ENCODE results near the gene CWC22.
A peak's percentile ranks its signal among the peaks of the same experiment; 100 is the strongest.

DNA sequence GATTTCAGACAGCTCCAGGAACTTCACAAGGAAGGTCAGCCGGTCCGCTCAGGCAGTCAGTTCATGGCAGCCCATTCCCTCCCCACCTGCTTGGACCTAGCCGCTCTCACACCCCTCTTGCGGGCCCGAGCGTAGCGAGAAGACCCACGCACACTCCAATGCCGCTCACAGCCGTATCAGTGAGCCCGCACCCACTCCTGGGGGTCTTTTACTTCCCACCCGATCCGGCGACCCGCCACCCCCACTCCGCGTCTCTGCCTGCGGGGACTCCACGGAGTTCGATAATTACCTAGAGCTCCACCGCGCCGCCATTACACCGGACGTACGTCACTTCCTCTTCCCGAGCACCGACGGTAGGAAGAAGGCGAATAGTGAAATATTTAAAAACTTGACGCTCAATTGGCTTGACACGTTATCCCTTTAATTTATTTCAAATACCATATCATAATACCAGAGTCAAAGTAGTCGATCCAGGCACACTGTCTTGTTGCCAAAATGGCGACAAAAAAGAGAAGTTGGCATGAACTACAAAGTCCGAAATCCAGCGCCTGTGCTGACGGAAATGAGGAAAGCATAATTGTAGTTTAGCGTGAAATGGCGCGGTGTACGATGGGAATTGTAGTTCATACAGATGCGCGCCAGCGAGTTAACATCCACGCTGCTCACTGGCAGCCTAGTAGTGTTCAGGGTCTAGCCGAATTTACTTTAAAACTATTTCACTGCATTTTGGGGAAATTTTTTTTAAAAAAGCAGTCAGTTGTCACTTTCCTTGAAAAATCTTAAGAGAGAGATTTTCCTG is at the start of gene CWC22:
- TF ChIP-seq POLR2AphosphoS5 (IDR thresholded peaks at IDR 0.05), result peak; percentile 45 to 92 (median 89)
- TF ChIP-seq, protein P1, sequence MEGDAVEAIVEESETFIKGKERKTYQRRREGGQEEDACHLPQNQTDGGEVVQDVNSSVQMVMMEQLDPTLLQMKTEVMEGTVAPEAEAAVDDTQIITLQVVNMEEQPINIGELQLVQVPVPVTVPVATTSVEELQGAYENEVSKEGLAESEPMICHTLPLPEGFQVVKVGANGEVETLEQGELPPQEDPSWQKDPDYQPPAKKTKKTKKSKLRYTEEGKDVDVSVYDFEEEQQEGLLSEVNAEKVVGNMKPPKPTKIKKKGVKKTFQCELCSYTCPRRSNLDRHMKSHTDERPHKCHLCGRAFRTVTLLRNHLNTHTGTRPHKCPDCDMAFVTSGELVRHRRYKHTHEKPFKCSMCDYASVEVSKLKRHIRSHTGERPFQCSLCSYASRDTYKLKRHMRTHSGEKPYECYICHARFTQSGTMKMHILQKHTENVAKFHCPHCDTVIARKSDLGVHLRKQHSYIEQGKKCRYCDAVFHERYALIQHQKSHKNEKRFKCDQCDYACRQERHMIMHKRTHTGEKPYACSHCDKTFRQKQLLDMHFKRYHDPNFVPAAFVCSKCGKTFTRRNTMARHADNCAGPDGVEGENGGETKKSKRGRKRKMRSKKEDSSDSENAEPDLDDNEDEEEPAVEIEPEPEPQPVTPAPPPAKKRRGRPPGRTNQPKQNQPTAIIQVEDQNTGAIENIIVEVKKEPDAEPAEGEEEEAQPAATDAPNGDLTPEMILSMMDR (IDR thresholded peaks at IDR 0.05), result no peak

All from breast epithelium (tissue), 3 donors.